Activated T-cell treated with anti-CD3 and anti-CD28 coated beads for 4 hours (primary cell): ENCODE data around the gene NCKAP5.

Experiments used
- DNase-seq: peaks from one replicate; pipeline ENCODE4 v3.0.0-alpha.2; 2020

Gene NCKAP5

DNA sequence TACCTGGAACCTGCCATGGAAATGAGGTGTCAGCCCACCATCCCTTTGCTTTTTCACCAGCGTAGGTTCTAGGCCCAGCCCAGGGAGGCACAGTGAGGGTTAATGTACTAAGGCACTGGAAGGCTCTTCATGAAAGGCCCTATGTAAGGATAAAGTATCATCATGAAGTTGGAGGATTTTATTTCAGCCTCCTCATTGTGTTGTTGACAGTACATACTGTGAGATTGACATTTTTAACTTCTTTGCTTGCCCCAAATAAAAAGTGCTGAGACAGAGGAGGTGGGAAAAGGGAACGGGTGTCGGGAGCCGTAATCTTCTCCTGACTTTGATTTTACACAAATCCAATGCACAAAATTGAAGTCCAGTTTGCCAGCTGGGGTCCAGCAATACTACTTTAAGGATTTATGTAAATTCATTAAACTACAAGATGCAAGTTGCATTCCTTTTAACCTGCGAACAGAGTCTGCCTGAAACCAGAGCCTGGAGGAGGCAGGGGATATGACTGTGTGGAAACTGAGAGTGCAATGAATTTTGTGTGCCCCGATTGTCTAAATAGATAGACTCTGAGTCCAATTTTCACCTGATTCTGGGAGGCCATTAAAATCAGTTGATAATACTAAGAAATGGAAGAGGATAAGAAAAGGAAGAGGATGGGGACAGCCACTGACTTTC is 5.4 kb upstream of the NCKAP5 start:
- DNase-seq, result no peak

DNA sequence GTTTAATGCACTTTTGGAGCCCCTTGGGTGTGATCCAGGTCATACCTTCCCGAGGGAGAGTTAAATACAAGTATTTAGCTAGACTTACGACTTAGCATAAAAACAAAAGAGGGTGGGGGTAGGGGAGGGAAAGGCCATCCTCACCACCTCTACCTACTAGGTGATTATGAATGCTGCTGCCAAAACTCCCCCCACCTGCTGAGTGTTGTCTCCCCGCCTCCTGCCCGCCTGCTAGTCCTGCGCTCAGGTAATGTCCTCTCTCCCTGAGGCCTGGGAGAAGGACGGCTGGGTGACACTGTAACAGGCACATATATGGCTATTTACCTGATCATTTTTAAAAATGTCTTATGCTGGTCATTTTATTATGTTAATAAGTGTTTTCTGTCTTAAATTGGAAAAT is 3.0 kb upstream of the NCKAP5 start:
- DNase-seq, result no peak

DNA sequence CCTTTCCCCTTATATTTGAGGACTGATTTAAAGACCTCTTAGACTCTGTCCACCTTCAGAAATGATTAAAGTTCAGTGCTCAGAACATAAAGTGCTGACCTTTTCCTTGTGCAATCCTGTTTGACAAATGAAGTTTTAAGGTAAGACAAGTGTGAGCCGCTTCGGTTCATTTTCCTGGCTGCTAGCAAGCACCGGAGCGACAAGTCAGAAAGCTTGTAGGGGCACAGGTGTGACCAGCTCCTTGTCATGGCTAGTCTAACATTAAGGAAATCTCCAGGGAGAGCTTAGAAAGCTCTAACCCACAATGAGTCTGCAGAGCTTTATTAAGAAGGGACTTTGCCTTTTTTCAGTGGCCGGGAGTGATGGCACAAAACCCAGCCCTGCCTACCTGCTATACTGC is 2.3 kb upstream of the NCKAP5 start:
- no peak for DNase-seq

DNA sequence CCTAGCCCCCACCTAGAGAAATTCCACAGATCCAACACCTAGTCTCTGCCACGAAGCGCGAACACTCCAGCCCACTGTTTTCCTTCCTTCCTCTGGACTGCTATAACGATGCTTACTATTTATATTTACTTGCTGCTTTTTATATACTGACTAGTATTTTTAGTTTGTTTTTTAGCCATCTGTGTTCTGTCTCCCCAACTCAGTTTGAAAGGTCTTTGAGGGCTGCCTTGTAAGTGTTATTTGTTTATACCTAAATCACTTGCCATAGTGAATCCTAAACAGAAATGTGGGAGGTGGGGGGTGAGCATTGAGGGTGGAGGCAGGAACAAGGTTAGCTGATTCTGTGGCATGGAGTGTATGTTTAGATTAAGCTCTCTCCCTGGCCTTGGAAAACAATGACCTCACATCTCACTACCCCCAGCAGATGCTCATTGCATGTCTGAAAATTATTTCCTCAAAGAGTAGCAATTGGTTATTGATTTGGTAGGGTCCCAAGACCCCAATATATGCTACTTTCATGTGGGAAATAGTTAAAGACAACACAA is 1.1 kb upstream of the NCKAP5 start:
- DNase-seq, result no peak

DNA sequence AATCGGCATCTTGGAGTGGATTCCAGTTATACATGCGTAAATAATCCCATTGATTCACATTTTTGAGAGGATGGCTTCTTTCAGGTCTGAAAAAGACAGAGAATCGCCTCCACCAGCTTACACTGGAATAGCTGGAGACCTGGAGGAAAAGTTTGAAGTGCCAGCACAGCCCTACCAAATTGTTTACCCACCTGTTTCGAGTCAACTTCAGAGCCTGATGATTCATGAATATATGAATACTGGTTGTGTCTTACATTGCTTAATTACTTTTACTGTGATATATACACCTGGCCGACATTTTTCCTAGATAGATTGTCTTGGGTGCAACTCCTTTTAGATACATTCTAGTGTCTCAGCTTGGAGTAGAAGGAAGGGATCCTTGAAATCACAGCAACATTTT is 335 bp upstream of the NCKAP5 start:
- DNase-seq, result no peak

DNA sequence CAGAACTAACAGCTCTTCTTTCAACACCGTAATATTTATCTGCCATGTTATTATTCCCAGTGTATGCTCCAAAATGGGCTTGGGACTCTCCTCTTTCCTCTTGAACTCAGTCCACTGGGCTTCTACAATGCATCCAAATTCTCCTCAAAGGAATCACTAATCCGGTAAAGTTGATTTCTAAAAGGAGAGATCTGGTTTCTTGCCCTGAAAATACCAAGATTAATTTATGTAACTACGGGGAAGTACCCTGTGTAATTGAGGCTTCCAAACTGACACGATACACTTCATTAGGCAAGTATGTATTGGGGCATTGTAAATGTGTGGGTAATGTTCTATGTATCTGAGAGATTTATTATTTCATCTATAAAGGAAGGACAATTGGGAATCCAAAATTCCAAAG is 5.7 kb downstream of the NCKAP5 start:
- no peak for DNase-seq

DNA sequence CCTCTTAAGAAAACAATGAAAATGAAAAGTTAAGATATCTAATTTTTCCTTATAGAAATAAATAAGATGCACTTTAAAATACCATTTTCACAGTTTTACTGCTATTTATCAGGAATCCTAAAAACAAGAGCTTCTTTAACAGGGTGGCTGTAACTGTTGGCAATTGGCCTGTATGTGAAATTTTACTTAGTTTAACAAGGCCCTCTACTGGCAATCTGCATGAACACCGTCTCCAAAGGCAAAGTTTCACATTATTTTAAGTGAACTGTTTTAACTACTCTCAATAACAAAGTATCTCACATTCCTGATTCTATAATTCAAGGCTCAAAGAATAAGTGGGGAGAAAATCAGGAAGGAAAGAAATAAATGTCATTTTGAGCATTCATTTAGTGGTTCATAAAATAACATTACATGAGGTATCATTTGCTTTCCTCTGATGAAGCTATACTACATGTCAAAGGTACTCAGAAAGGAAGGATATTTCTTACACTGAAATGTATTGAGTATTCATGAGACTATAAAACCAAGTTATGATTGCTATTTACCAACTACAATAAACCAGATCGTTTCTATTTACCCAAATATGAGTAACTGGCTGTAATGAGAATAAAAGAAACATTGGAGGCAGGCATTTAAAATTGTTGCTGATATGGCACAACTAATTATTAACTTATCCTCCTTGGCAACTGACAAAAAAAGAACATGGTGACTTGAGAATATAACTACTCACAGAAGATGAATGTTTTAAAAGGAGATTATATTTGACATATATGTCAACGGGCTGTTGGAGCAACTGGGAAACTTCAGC is 7.0 kb downstream of the NCKAP5 start:
- DNase-seq, result no peak

DNA sequence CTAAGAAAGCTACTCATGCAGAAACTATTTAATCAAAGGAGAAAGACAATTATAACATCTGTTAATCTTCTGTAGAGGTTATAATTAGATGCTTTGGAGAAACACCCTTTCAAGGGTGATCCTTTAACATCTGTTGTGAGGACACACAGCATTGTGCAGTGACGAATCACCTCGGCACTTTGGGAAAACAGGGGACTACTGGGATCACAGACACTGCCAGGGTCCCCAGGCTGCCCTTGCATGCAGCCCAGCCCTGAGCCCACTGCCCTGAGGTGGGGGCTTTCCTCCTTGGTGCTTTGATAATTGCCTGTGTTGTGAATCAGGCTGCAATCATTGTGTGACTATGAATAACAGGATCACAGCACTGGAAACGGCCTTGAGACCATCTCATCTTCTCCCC is 10.6 kb downstream of the NCKAP5 start:
- no peak for DNase-seq

DNA sequence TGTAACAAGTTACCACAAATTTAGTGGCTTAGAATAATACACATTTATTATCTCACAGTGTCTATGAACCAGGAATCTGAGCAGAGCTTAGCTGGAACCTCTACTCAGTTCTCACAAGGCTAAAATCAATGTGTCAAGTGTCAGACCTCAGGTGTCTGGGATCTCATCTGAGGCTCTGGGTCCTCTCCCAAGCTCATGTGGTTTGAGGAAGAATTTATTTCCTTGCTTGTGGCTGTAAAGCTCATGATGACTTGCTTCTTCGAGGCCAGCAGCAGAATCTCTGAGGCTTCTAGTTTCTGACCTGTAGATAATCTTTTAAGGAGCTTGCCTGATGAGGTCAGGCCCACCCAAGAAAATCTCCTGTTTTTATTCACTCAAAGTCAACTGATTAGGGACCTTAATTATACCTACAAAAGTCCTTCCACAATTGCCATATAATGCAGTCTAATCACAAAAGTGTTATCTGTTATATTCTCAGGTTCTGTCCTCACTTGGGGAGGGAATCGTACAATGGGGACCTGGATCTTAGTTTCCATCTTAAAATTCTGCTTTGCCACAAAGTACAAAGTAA is 14.3 kb downstream of the NCKAP5 start:
- no peak for DNase-seq

DNA sequence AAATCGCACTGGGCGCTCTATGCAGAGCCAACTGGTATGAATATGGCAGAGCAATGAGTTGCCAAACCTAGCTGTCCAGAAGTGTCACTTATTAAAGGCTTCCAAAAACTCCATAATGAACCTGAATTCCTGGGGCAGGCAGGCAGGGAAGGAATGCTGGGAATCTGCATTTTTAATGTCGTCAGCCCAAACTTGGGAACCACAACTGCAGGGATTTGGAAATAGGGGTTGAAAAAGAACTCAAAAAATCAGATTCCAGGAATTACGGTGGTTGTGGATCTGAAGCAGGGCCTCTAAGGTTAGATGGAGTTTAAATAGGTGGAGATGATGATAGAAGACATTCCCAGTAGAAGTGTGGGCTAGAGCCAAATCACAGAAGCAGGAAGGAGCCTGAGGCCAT is 15.0 kb downstream of the NCKAP5 start:
- no peak for DNase-seq

DNA sequence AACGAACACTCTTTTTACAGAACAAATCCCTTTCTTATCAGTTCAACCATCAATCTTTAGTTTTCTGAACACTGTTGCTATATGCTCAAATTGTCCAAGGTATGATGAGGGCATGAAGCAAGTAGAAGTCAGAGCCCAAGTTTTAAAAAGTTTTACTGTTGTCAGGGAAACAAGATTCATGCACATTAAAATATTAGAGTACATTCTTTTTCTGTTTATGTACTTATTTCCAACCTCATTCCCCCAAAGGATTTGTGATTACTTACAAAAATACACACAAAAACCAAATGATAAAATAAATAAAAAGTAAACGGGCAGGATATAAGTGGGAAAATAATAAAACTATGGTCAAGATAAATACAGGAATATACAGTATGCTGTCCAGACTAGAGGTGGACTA is 15.4 kb downstream of the NCKAP5 start:
- DNase-seq, result no peak

DNA sequence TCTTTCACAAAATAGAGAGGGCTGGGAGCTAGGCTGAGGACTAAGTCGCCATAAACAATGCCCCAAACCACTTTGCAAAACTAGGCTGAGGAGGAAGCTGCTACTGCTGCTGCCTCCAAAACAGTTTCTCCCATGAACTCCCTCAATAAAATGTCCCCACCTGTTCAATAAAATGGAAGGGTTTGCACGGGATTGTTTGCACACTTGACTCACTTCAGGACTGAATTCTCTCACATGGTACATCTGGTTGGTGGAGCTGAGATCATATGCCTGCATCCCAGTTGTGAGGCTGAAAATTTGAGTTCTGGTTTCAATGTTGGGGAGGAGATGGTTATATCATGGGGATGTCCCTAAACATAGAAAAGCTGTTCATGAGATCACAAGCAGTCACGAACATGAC is 26.5 kb downstream of the NCKAP5 start:
- DNase-seq, result no peak

DNA sequence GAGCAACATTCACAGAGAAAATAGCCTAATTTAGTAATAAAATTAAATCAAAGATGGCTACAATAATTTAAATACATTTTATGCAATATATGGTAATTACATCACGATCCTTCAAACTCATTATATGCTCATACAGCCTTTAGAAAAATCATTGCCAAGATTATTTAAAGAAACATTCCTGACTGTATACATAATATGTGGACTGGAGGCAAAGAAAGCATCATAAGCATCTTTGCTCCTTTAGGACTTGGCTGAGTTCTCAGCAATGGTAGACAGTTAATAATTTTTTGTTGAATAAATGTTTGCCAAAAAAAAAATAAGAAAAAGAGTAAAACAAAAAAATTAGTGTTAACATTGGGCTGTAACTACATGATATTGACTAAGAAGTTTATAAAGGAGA is 26.9 kb downstream of the NCKAP5 start:
- no peak for DNase-seq

DNA sequence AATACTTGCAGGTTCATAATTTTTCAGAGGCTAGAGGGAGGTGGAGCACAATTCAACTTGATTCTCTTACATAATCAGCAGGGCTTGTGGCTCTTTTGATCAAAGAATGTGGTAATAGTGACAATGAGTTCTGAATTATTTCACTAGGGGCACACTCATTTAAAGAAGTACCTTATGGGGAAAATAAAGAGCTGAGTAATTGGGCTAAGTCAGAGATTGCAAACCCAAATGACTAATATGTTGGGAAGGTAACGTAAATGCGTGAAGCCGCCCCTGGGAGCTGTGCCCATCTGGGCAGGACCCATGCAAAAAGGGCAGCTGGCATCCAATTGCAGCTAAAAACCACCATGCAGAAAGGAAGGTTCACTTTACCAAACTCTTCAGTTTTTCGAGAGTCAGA is 35.3 kb downstream of the NCKAP5 start:
- no peak for DNase-seq

DNA sequence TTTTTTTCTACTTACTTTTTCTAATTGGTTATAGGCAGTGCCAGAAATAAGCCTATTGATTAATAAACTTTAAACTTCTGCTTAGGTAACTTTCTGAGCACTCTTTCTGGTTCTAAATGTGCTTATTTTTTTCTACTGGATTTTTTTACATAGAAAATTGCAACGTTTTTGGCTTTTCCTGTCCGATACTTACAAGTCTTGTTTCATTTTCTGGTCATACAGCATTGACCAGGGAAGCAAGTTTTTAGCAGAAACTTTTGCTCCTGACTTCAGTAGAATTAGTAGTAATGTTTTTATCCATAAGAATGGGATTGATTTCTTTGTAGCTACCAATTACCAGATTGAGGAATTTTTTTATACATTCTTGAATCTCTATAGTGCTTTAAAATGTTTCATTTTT is 36.9 kb downstream of the NCKAP5 start:
- DNase-seq, result no peak

DNA sequence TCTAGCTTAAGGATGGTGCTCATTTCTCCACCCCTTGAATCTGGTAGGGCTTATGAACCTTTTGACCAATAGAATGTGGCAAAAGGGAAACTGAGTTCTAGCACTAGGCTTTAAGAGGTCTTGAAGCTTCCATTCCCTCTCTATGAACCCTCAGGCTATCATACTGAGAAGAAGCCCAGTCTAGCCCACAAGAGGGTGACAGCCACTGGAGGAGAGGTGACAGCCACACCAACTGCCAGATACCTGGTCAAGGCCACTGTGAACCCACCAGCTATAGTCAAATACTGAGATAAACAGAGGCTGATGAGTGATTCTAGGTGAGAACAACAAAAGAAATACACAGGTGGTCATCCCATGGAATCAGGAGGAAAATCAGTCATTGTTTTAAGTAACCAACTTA is 37.6 kb downstream of the NCKAP5 start:
- DNase-seq, result no peak

DNA sequence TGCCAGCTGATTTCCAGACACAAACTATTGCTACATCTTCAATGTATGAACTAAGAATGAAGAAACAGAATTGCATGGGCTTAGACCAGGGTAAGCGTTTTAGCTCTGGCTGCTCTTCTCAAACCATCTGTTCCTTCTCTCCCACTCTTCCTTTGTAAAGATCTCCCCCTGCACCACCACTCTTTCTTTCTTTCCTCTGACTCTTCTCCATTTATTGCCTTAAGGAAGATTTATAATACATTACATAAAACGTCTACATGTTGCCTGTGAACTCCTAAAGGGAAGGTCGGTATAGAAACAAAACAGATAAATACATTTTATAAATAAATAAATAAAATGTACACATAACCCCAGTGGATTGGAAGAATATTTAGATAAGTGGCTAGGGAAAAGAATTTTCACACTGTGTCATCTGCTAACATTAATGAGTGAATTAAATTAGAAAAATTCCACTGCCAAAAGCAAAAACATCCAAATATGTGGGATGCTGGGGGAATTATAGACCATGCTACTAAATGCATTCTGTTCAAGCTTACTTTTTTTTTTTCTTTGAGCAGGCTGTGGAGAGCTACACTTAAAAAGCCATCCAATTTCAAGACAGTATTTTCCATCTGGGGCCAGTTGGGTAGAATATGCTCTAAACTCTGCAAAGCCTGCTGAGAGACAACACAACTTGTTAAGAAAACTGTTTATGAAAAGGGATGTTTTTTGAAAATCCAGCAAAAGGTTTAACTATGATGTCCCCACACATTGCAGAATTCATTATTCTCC is 41.5 kb downstream of the NCKAP5 start:
- no peak for DNase-seq

DNA sequence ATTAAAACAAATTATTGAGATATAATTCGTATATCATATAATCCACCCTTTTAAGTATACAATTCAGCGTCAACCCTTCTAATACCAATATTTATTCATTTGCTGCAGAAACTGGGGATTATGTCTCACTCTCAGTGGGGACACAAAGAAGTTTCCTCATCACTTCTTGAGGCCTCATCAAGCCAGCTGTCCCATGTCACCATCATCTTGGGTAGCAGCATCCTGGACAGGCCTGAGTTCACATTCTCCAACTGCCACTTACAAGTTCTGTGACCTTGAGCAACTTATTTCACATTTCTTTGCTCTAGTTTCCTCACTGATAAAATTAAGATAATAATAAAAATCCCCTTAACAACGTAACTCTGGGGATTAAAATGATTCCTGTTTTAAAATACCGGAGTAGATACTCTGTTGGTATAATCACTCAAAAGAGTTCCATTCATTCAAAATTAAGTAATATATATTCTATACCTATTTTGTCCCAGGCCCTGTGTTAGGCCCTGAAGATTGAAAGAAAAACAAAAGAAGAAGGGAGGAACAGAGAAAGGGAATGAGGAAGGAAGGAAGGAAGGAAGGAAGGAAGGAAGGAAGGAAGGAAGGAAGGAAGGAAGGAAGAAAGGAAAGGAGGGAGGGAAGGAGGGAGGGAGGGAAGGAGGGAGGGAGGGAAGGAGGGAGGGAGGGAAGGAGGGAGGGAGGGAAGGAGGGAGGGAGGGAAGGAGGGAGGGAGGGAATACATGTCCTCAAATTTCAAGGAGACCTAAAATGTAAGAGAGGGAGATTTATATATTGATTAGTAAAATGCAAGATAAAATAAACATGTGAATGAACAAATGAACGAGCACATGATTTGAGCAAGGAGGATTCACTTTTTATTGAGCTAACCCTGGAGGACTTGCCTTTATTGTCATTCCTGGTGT is 42.4 kb downstream of the NCKAP5 start:
- no peak for DNase-seq

DNA sequence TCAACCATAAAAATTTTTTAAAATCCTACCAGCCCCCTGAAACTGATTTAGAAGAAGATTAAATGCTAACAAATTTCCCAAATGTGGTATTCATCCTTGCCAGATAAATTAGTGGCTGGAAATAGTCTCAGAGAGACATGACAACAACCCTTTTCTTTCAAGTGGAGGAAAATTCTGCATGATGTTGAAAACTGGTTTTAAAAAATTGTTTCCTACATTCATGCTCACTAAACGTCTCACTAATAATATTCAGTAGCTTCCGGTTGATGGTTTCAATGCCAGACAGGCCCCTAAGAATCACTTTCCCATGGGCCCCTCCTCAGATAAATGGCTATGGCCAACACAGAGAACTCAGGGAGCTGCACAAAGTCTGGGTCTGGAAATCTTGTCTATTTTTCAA is 43.2 kb downstream of the NCKAP5 start:
- no peak for DNase-seq

DNA sequence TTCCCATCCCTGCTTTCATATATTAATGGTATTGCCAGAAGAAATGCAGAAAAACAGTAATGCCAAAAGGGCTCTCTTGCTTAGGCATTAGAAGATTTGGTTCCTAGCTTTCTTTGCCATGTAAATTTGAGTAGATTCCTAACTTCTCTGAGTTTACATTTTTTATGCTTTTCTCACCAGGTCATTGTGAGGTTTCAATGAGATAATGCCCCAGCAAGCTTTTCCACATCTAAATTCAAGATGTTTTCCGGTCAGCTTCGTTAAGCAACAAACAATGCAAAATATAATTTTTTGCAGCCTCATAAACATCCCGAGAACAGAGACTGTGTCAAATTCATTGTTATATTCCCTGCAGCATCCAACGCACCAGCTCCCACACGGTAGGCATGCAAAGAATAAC is 44.9 kb downstream of the NCKAP5 start:
- DNase-seq, result no peak

DNA sequence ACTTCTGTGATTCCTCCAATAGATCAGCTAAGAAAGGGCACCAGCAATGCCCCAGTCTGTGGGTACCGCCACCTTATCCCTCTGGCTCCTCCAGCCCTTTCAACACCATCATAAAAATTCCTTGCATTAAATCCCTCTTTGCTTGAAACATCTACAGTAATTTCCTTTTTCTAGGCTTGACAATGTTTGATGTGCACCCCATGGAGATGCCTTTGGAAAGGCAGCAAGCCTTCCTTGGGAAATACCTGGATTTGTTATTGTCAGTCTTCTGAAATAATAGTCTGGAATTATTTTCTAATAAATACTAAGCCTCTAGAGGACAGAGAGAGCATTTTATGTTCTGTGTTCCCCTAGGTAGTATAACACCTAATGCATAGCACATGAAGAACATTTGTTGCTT is 46.1 kb downstream of the NCKAP5 start:
- DNase-seq, result no peak

DNA sequence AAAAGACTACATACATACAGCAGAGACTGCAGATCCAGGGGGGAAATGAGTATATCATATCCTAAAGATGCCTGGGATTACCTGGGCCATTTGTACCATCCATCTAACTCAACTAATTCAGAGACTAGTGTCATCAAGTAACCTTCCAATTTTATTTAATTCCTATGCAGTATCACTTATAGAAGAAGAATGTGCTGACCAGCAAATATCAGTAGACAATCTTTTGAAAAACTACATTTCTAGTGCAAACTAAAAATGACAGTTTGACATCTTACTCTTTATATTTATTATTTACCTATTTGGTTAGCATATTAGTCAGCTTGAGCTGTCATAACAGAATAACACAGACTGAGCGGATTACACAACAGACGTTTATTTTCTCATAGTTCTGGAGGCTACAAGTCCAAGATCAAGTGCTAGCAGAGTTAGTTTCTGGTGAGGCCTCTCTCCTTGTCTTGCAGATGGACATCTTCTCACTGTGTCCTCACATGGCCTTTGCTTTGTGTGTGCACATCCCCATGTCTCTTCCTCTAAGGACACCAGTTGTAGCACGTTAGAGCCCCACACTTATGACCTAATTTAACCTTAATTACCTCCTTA is 47.0 kb downstream of the NCKAP5 start:
- DNase-seq, result no peak
